Cardiac muscle cell (in vitro differentiated cells and primary cell): ENCODE measurements around the gene TP63. TPM values are rescaled to one million over a fixed set of nuclear protein-coding genes. Genes with fewer than 3 reads are reported as not detected.

Experiments
- DNase-seq, 2 donors: peaks; one replicate each; pipeline versions ENCODE4 v3.0.0 to v3.0.0-alpha.2; 2010 to 2017; ENCODE audit warnings: low read depth in 1 of 2, low spot score in 1 of 2
- H3K27ac ChIP-seq: fragments of 200-600 bp; sonication (generic); 2 replicates; pipeline ENCODE4 v1.5.1; 2016
- H3K27me3 ChIP-seq: fragments of 200-600 bp; sonication (generic); 2 replicates; pipeline ENCODE4 v1.6.0; 2016; ENCODE audit warnings: control low read depth
- H3K36me3 ChIP-seq: fragments of 200-600 bp; sonication (generic); 2 replicates; pipeline ENCODE4 v1.5.1; 2016; ENCODE audit warnings: control low read depth
- H3K4me1 ChIP-seq: fragments of 200-600 bp; sonication (generic); 2 replicates; pipeline ENCODE4 v1.8.1; 2017; ENCODE audit warnings: low read depth, mild to moderate bottlenecking, mixed run types
- H3K4me3 ChIP-seq: fragments of 200-600 bp; sonication (generic); 2 replicates; pipeline ENCODE4 v1.5.1; 2016; ENCODE audit warnings: mild to moderate bottlenecking
- H3K9me3 ChIP-seq: fragments of 200-600 bp; sonication (generic); 2 replicates; pipeline ENCODE4 v1.5.1; 2017; ENCODE audit warnings: low read depth, mild to moderate bottlenecking, control low read depth
- CTCF ChIP-seq: IDR thresholded peaks from 2 replicates; pipeline ENCODE4 v1.5.1; 2012; ENCODE audit warnings: low read depth, mild to moderate bottlenecking, low read length
- polyA plus RNA-seq: library from polyadenylated mRNA; unstranded; fragments of >200 nt; fragmentation: Nextera tagmentation; extraction: Ambion mirVana; gene quantifications from 2 replicates; pipeline ENCODE4 v1.2.1, GENCODE V29; 2016
- total RNA-seq: library from RNA; depleted of rRNA; stranded (reverse); fragments of >200 nt; gene quantifications from 2 replicates; pipeline ENCODE4 v1.2.3, GENCODE V29; 2016

The TP63 gene
- total and polyA plus RNA-seq, 2 experiments from 2014 or later: not detected

DNA sequence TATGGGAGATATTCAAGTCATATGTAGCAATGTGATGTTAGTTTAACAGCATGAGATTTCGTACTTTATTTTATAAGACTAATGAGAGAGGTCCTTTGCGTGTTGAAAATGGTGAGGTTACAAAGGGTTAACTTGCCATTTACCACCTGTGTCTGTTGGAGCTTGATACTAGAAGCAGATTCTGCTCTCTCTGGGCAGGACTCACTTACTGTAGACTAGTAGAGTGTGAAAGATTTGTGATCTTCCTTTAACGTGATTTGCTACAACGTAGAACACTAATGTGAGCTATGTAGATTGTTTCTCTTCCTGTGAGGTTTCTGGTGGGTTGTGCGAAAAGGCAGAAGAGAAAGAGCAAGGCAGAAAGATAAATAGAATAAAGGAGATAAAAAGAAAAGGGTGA, 1.1 kb downstream of the TP63 start:
- Histone ChIP-seq H3K9me3 (no peaks in the 10 kb centered on the region), H3K27ac (no peak overlapping the region), H3K4me3 (no peak overlapping the region), H3K36me3 (no peaks in the 10 kb centered on the region), H3K27me3 (no peaks in the 10 kb centered on the region), H3K4me1 (no peaks in the 10 kb centered on the region)
- no peak for DNase-seq
- TF ChIP-seq CTCF: no peak

- Histone ChIP-seq H3K4me3 (no peak overlapping the region), H3K27me3 (no peaks in the 10 kb centered on the region), H3K36me3 (no peaks in the 10 kb centered on the region), H3K27ac (no peak overlapping the region), H3K9me3 (no peaks in the 10 kb centered on the region), H3K4me1 (no peaks in the 10 kb centered on the region)
- DNase-seq: no peak
- no peak for TF ChIP-seq CTCF
Measured at GRCh38 chr3:189635339-189635738, 4.2 kb downstream of the TP63 start.

- Histone ChIP-seq H3K27me3 (no peaks in the 10 kb centered on the region), H3K27ac (no peak overlapping the region), H3K9me3 (no peaks in the 10 kb centered on the region), H3K4me3 (no peak overlapping the region), H3K36me3 (no peaks in the 10 kb centered on the region), H3K4me1 (no peaks in the 10 kb centered on the region)
- no peak for DNase-seq
- TF ChIP-seq CTCF: no peak
Measured at GRCh38 chr3:189636048-189636447, 4.9 kb downstream of the TP63 start.

- Histone ChIP-seq H3K27me3 (no peaks in the 10 kb centered on the region), H3K4me3 (no peak overlapping the region), H3K4me1 (no peaks in the 10 kb centered on the region), H3K9me3 (no peaks in the 10 kb centered on the region), H3K27ac (no peak overlapping the region), H3K36me3 (no peaks in the 10 kb centered on the region)
- no peak for TF ChIP-seq CTCF
- DNase-seq: no peak
Measured at GRCh38 chr3:189637750-189638149, 6.6 kb downstream of the TP63 start.

GRCh38 chr3:189638276-189639031, 7.3 kb downstream of the TP63 start:
- TF ChIP-seq CTCF: no peak
- Histone ChIP-seq H3K36me3 (no peaks in the 10 kb centered on the region), H3K4me3 (no peak overlapping the region), H3K4me1 (no peaks in the 10 kb centered on the region), H3K9me3 (no peaks in the 10 kb centered on the region), H3K27ac (no peak overlapping the region), H3K27me3 (no peaks in the 10 kb centered on the region)
- DNase-seq: no peak
